Activated CD4-positive, alpha-beta T cell treated with anti-CD3 and anti-CD28 coated beads, Interleukin-10, Interleukin-2, amounts not matched to agents 100 ng/mL and 50 ng/mL, durations not matched to agents 16 hours and 8 hours (primary cell): ENCODE results near the gene CLDN9.

Experiments
- DNase-seq: peaks from one replicate; pipeline ENCODE4 v3.0.0-alpha.2; 2020

CLDN9 gene

DNA sequence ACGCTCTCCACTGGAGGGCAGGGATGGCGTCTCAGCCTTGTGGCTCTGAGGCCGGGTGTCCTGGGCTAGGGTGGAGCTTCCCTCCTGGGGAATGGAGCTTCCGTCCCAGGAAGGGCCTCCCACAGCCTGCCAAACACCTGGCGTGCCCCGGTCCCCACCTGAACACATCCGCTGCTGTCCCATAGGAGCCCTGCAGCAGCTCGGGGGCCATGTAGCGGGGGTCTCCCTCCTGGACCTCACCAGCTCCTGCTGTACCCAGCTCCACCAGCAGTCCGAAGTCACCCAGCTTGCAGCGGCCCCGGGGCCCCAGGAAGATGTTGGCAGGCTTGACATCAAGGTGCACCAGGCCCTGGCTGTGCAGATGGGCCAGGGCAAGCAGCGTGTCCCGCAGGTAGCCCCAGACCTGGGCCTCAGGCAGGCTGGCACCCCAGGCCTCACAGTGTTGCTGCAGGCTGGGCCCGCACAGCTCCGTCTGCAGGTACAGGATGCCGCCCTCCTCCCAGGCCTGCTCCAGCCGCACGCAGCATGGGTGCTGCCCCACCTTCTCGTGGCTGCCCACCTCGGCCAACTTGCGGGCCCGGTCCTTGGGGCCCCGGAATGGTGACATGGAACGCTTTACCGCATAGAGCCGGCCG lies 37.4 kb upstream of the CLDN9 start:
- no peak for DNase-seq

GRCh38 chr16:2976201-2976600 lies 36.5 kb upstream of the CLDN9 start:
- DNase-seq = no peak

GRCh38 chr16:2976673-2977072 lies 36.0 kb upstream of the CLDN9 start:
- no peak for DNase-seq

DNA sequence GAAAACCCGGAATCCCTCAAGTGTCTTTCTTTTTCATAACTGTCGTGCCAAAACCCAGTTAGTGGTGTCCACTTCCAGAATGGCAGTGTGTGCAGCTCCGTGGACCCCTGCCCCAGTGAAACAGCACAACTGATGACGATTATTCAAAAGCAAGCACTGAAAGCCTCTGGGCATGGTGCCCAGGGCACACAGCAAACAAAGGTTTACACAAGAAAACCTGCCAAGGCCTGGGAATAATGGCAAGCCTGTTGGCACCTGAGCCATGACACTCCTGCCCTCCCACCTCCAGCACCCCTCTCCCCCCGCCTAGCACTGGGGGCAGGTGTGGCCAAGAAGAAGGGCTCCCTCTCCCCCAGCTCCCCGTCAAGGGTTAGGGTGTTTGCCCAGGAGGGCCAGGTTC lies 35.3 kb upstream of the CLDN9 start:
- DNase-seq = no peak

DNA sequence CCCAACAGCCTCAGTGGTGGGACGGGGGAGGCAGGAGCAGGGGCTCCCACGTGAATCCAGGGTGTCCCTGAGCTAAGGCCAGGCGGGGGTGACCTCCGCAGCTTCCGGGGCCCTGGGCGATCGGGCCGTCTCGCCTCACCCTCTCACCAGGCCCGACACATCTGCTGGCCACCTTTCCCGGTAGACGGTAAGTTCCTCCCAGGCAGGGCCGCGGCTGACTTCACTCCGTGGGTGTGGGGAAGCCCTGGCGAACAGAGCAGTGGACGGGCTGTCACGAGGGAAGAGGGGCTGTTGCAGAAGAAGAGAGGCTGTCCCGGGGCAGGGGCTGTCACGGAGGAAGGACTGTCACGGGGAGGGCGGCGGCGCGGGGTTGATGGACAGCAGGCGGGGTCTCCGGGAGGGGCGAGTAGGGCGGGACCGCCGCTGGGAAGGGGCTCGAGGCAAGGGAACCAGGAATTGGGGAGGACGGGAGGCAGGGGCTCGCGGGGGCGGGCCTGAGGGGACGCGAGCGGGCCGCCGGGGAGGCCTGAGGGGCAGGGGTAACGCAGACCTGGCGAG lies 33.0 kb upstream of the CLDN9 start:
- DNase-seq = peak; percentile 49

DNA sequence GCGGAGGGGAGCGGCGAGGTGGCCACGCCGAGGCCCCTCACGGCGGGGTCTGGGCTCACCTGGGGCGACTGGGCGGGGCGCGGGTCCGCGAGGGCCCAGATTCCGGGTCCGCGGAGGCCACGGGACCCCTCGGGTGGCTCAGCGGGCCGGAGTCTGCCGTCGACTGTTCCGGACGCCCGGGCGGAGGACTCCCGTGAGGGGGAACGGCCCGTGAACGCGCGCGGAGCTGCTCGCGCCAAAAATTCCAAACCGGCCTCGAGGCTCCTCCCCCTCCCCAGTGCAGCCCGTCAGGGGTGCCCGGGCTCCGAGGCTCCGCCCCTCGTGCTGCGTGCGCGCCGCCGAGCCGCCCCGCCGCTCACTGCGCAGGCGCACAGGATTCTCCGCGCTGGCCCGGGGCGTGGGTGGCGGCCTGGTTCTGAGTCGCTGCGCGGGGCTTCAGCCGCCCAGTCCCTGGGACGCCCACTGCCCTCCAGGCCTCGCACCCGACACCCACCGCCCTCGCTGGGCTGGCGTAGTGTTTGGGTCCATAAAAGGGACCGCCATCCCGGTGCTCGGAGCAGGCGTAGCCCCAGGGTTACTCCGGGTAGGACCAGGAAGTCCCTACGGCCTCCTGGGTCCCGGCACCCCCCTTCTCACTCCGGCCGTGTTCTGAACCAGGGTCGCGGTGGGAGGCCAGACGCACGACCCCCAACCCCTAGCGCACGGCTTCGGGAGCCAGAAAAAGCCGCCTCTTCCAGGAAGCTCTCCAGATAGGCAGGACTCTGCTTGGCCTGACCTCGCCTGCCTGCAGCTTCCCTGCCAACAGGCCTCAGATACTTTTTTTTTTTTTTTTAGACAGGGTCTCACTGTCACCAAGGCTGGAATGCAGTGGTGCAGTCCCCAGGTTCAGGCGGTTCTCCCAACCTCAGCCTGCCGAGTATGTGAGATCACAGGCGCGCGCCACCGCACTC lies 32.2 kb upstream of the CLDN9 start, which contains the start of gene PKMYT1:
Gene PKMYT1 (minus strand): TSS at position 220 of the 950 bp plus-strand sequence. CDS start 789 bp downstream, outside the sequence.
- peak; percentile 96 for DNase-seq

GRCh38 chr16:2981177-2981898 lies 31.4 kb upstream of the CLDN9 start:
- no peak for DNase-seq

DNA sequence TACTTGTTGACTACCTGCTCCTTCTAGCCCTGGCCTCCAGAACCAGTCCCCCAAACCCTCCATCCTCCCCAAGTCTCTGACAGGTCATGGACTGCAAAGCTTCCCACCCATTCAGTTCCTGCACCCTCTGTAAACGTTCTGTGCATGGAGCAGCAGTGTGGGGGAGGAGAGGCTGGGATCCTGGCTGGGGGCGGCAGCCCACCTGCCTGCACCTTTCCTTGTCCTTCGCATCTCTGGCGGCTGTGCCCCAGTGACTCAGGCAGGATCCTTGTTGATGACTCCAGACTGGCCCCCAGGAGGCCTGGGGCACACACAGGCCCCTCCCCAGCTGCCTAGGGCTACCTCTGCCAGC lies 30.8 kb upstream of the CLDN9 start:
- DNase-seq = no peak

DNA sequence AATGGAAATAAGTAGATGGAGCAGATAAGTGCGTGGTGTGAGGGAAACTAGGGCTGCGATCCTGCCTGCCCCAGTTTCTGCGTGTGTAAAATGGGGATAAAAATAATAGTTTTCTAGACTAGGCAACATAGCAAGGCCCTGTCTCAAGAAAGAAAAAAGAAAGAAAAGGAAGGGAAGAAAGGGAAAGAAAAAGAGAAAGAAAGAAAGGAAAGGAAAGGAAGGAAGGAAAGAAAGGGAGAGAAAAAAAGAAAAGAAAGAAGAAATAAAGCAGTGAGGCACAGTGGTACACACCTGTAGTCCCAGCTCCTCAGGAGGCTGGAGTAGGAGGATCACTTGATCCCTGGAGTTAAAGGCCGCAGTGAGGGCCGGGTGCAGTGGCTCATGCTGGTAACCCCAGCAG lies 30.3 kb upstream of the CLDN9 start:
- no peak for DNase-seq

- peak; percentile 87 for DNase-seq
These were observed 29.0 kb upstream of the CLDN9 start for GRCh38 chr16:2983706-2984136.

DNA sequence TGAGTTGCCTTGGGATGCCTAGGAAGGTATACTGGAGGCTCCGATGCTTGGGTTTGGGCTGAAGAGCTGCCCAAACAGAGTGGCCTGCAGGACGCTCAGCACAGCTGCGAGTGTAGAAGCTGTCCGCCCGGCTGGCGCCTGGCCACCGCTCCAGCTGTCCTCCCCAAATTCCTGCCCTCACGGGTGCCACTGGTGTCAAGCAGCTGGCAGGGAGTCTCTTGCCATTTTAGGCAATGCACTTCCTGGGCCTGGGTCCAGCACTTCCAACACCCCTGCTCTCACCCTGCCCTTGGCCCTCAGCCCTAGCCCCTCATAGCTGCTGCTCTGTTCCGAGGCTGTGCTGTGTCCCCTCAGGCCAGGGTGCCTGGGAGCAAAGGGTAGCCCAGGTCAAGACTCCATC lies 27.3 kb upstream of the CLDN9 start:
- no peak for DNase-seq

DNA sequence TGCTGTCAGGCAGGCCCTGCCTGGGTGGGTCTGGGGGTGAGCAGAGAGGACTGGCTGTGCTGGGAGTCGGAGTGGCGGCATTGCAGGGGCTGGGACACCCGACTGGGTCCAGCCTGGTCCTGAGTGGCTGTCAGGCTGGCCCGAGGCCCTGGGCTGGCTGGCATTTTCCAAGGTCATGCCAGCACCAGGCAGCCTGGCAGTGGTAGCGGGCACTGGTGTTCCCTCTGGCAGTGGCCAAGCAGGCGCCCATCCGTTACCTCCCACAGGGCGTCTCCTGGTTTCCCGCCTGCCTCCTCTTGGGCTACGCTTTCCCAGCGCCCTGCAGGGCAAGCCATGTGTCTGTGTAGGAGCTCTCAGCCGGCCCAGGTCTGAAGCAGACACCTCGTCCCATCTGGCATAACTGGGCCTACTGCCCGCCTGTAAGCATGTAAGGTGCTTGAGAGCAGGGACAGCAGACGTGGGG lies 26.8 kb upstream of the CLDN9 start:
- DNase-seq = no peak

DNA sequence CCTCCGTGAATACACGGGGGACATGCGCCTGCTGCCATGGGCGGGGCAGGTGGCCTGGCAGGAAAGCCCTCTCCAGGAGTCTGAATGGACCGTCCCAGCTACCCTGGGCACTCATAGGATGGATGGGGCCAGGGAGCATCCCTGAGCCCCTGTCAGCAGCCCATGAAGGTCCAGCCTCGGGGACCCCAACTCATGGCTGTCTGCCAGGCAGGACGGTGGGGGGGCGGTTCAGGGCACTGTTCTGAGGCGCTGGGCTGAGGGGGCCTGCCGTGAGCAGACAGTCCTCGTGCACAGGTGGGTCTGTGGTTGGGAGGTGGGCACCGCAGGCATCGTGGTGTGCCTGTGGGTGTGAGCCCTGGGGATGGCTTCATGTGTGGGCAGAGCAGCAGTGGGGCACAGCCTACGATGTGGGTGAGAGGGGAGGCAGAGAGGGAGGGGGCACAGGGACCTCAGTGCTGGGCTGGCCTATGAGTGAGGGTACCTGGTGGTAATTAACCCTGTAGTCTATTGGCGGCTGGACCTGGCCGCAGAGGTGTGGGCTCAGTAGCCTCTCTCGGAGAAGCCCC lies 26.0 kb upstream of the CLDN9 start:
- DNase-seq = no peak

DNA sequence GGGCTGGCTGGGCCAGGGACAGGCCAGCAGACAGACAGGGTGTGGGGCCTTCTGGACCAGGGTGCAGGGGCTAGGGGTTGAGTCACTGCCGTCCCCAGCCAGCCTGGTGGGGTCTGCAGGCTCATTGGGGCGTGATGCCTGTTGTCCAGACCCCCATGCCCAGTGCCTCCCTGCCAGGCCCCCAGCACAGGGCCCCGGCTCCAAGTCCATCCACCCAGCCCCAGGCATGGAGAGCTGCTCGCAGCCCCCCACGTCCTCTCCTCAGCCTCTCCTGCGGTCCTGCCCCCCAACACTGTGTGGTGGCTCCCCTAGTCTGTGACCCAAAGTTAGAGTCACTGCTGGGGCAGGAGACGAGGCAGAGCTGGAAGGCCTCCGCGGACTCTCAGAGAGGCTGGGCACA lies 25.4 kb upstream of the CLDN9 start:
- no peak for DNase-seq

- DNase-seq = no peak
These were observed 24.9 kb upstream of the CLDN9 start for GRCh38 chr16:2987833-2988232.

DNA sequence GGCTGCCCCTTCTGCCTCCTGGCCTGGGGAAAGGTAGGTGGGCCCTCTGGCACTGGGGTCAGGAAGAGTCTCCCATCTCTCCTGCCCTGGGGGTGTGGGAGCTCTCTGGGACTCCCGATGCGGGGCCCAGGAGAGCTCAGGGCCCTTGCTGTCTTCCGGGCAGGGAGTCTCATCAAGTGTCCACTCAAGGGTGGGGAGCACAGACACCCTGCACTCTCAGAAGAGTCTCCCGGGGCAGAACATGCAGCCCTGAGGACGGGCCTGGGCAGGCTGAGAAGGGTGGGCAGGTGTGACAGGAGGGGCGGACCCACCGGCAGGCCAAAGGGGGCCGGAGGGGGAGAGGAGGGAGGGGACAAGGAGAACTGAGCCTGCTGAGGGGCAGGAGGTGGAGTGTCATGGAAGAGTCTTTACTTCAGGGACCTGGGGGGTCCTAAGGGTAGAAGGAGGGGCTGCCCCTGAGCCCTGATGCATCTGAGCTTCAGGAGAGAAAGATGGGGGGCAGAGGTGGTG lies 24.1 kb upstream of the CLDN9 start:
- DNase-seq = no peak

DNA sequence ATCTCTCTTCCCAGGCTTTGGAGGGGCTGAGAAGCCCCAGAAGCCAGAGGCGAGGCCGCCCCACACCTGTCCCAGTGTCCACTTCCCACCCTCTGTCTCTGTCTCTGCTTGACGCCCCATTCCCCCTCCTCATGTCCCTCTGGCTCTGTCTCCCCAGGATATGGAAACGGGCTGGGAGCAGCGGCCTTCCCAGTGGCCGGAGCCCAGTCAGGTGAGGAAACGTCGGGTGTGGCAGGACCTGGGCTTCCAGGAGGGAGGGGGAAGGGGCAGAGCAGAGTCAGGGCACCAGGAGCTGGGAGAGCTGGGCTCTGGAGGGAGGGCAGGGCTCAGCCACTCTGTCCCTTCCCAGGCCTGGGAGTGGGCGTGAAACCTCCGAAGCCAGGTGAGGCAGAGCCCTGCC lies 21.8 kb upstream of the CLDN9 start:
- no peak for DNase-seq

- no peak for DNase-seq
These were observed 21.0 kb upstream of the CLDN9 start for GRCh38 chr16:2991566-2992261.

- DNase-seq = no peak
These were observed 20.2 kb upstream of the CLDN9 start for GRCh38 chr16:2992383-2993081.

GRCh38 chr16:2996298-2996697 lies 16.4 kb upstream of the CLDN9 start:
- DNase-seq = no peak

GRCh38 chr16:2999929-3000328 lies 12.8 kb upstream of the CLDN9 start:
- DNase-seq = no peak
